GM21786 (cell line): ENCODE data around the gene BMP5.
A peak's percentile ranks its signal among the peaks of the same experiment; 100 is the strongest.
"Not testable (repeated sequence)": the region's sequence is repeated elsewhere in the genome, so short reads cannot be mapped to it uniquely, and the experiment has no call there.

Experiments
- ATAC-seq: cut with Tn5 transposase; IDR thresholded peaks from one replicate; pipeline ENCODE4 v1.9.1; 2021; ENCODE audit not compliant: unreplicated experiment

Gene BMP5

GRCh38 chr6:55875400-55875799 is at the start of gene BMP5:
BMP5 (minus strand) TSS chr6:55875590; CDS start chr6:55874865, 725 bp downstream.
- ATAC-seq = no peak

GRCh38 chr6:55922406-55922805 is 47.0 kb upstream of the BMP5 start:
- ATAC-seq = no peak

- ATAC-seq = no peak
Measured at GRCh38 chr6:55919716-55920308, 44.4 kb upstream of the BMP5 start.

- ATAC-seq = no peak
Measured at GRCh38 chr6:55918639-55919038, 43.2 kb upstream of the BMP5 start.

GRCh38 chr6:55917751-55918415 is 42.5 kb upstream of the BMP5 start:
- no peak for ATAC-seq

GRCh38 chr6:55916188-55916587 is 40.8 kb upstream of the BMP5 start:
- ATAC-seq = no peak

- ATAC-seq = peak; percentile 93
Measured at GRCh38 chr6:55913228-55914195, 38.1 kb upstream of the BMP5 start.

- not testable (repeated sequence) for ATAC-seq
Measured at GRCh38 chr6:55910466-55910865, 35.1 kb upstream of the BMP5 start.

- not testable (repeated sequence) for ATAC-seq
Measured at GRCh38 chr6:55909911-55910310, 34.5 kb upstream of the BMP5 start.

- ATAC-seq = no peak
Measured at GRCh38 chr6:55902796-55903195, 27.4 kb upstream of the BMP5 start.

- ATAC-seq = no peak
Measured at GRCh38 chr6:55901765-55902270, 26.4 kb upstream of the BMP5 start.

- ATAC-seq = no peak
Measured at GRCh38 chr6:55898342-55898741, 23.0 kb upstream of the BMP5 start.

GRCh38 chr6:55897346-55897745 is 22.0 kb upstream of the BMP5 start:
- ATAC-seq = no peak

GRCh38 chr6:55895972-55896730 is 20.8 kb upstream of the BMP5 start:
- ATAC-seq = no peak

- ATAC-seq = no peak
Measured at GRCh38 chr6:55892749-55893357, 17.5 kb upstream of the BMP5 start.

GRCh38 chr6:55888917-55889316 is 13.5 kb upstream of the BMP5 start:
- no peak for ATAC-seq

- ATAC-seq = no peak
Measured at GRCh38 chr6:55886185-55886836, 10.9 kb upstream of the BMP5 start.

GRCh38 chr6:55882718-55883569 is 7.6 kb upstream of the BMP5 start:
- ATAC-seq = no peak

- ATAC-seq = no peak
Measured at GRCh38 chr6:55877283-55877682, 1.9 kb upstream of the BMP5 start.
